Ishikawa (cell line): ENCODE data around the gene ATP2A3.

Experiments
- CEBPB ChIP-seq: IDR thresholded peaks from 2 replicates; pipeline ENCODE4 v1.6.1; 2012
- EGR1 ChIP-seq: IDR thresholded peaks from 2 replicates; pipeline ENCODE4 v1.6.1; 2012
- EP300 ChIP-seq: IDR thresholded peaks from 2 replicates; pipeline ENCODE4 v1.6.1; 2012; ENCODE audit warnings: borderline replicate concordance
- FOXM1 ChIP-seq: IDR thresholded peaks from 2 replicates; pipeline ENCODE4 v1.6.1; 2012; ENCODE audit warnings: low read depth, borderline replicate concordance
- REST ChIP-seq: IDR thresholded peaks from 2 replicates; pipeline ENCODE4 v1.6.1; 2012; ENCODE audit warnings: low read depth, mild to moderate bottlenecking
- TAF1 ChIP-seq: IDR thresholded peaks from 2 replicates; pipeline ENCODE4 v1.6.1; 2012; ENCODE audit warnings: low read depth, mild to moderate bottlenecking
- TEAD4 ChIP-seq: IDR thresholded peaks from 2 replicates; pipeline ENCODE4 v1.6.1; 2012
- YY1 ChIP-seq: IDR thresholded peaks from 2 replicates; pipeline ENCODE4 v1.6.1; 2012; ENCODE audit warnings: low read depth
- ZBTB7A ChIP-seq: IDR thresholded peaks from 2 replicates; pipeline ENCODE4 v1.6.1; 2012; ENCODE audit warnings: low read depth
- TF ChIP-seq, protein P1 (sequence below): IDR thresholded peaks from 2 replicates; pipeline ENCODE4 v1.6.1; 2012

GRCh38 chr17:3896968-3897235 lies 67.3 kb downstream of the ATP2A3 start:
- TF ChIP-seq EP300 (no peak), TAF1 (no peak), REST (no peak), TEAD4 (no peak), YY1 (no peak), ZBTB7A (no peak), EGR1 (no peak), FOXM1 (no peak), CEBPB (no peak)
- TF ChIP-seq, protein P1, sequence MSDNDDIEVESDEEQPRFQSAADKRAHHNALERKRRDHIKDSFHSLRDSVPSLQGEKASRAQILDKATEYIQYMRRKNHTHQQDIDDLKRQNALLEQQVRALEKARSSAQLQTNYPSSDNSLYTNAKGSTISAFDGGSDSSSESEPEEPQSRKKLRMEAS: no peak
